ENCODE measurements around the gene TFAP2E. TPM values are rescaled to one million over a fixed set of nuclear protein-coding genes. Genes with fewer than 3 reads are reported as not detected.

The TFAP2E gene
- total and polyA plus RNA-seq, 4 donors = 0.07 to 0.21 (median 0.09) TPM

DNA sequence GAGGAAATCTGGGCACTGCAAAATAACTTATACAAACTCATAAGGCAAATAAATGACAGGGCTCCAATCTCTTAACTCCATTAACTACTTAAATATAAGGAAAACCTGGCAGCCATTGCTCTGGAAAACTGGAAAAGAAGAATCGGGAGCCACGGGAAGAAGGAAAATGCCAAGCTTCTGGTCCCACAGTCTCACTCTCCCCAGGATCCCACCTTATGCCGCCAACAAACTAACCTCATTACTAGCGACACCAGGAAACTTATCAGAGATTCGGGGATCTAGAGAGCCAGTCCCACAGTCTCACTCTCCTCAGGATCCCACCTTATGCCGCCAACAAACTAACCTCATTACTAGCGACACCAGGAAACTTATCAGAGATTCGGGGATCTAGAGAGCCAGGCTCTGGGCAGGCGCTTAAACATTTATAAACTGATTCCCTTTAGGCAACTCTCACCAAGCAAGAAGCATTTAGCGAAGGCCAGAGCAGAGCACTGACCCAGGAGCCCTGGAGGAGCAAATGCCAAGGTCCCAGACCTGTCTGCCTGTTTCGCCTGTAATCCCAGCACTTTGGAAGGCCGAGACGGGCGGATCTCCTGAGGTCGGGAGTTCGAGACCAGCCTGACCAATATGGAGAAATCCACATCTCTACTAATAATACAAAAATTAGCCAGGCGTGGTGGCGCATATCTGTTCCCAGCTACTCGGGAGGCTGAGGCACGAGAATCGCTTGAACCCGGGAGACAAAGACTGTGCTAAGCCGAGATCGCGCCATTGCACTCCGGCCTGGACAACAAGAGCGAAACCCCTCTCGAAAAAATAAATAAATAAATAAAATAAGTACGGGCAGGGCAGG is 67.5 kb downstream of the TFAP2E start (continued):
- TF ChIP-seq, protein P1, sequence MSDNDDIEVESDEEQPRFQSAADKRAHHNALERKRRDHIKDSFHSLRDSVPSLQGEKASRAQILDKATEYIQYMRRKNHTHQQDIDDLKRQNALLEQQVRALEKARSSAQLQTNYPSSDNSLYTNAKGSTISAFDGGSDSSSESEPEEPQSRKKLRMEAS (IDR thresholded peaks at IDR 0.05) = no peak
- no peak for TF ChIP-seq RXRA (IDR thresholded peaks at IDR 0.05)
- no peak for TF ChIP-seq TAF1 (conservative IDR thresholded peaks at IDR 0.05)
- TF ChIP-seq RAD21 (IDR thresholded peaks at IDR 0.05) = no peak
- TF ChIP-seq, protein P2, sequence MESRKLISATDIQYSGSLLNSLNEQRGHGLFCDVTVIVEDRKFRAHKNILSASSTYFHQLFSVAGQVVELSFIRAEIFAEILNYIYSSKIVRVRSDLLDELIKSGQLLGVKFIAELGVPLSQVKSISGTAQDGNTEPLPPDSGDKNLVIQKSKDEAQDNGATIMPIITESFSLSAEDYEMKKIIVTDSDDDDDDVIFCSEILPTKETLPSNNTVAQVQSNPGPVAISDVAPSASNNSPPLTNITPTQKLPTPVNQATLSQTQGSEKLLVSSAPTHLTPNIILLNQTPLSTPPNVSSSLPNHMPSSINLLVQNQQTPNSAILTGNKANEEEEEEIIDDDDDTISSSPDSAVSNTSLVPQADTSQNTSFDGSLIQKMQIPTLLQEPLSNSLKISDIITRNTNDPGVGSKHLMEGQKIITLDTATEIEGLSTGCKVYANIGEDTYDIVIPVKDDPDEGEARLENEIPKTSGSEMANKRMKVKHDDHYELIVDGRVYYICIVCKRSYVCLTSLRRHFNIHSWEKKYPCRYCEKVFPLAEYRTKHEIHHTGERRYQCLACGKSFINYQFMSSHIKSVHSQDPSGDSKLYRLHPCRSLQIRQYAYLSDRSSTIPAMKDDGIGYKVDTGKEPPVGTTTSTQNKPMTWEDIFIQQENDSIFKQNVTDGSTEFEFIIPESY (IDR thresholded peaks at IDR 0.05) = no peak
- TF ChIP-seq YY1 (IDR thresholded peaks at IDR 0.05) = no peak
- TF ChIP-seq, protein P3, sequence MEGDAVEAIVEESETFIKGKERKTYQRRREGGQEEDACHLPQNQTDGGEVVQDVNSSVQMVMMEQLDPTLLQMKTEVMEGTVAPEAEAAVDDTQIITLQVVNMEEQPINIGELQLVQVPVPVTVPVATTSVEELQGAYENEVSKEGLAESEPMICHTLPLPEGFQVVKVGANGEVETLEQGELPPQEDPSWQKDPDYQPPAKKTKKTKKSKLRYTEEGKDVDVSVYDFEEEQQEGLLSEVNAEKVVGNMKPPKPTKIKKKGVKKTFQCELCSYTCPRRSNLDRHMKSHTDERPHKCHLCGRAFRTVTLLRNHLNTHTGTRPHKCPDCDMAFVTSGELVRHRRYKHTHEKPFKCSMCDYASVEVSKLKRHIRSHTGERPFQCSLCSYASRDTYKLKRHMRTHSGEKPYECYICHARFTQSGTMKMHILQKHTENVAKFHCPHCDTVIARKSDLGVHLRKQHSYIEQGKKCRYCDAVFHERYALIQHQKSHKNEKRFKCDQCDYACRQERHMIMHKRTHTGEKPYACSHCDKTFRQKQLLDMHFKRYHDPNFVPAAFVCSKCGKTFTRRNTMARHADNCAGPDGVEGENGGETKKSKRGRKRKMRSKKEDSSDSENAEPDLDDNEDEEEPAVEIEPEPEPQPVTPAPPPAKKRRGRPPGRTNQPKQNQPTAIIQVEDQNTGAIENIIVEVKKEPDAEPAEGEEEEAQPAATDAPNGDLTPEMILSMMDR (IDR thresholded peaks at IDR 0.05; ENCODE audit: low read depth, low read length, missing input control) = no peak

DNA sequence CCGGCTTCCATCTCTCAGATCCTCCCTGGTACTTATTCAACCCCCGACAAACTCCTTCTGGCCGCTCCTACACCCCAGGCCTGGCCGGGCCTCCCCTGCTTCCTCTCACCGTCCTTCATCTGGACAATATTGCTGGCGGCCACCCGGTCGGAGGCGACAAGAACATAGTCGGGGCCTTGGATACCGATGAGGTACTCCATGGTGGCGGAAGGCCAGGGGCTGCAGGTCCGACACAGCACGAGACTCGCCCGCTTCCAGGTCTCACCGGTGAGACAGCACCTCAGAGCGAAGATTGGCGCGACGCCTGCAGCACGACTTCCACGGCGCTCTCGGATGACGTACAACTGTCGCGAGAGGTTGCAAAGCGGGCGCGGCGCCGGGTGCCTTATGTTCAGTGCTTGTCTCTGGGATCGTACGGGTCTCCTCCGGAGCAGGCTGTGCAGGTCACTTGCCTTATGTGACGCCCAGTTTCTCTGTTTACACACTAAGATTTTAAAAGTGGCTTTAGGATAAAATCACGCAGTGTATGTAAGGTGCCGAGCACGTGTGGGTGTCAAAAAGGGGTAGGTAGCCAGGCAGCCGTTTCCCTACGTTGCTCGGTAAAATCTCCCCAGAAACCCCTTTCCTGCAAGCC is 68.2 kb downstream of the TFAP2E start, which contains the start of gene PSMB2:
Gene PSMB2 (minus strand): TSS at position 294 of the 634 bp plus-strand sequence. CDS start 94 bp downstream, at position 200.
- Histone ChIP-seq H3K9me3 (ENCODE audit: control insufficient read depth in 4 of 4, low read length in 3 of 4) (no peaks in the 10 kb centered on the region), H3K9ac (ENCODE audit: low read depth in 1 of 2, low read length in 2 of 2) (peak within 1 kb of the TSS; percentile 87 to 96), H3K36me3 (ENCODE audit: control insufficient read depth in 4 of 4, insufficient read depth in 3 of 4, low read depth in 1 of 4, low read length in 3 of 4) (no peaks in the 10 kb centered on the region), H3K27me3 (ENCODE audit: control insufficient read depth in 4 of 4, insufficient read depth in 4 of 4, low read length in 3 of 4) (peaks cover 0 to 2% (median 0%) of the 10 kb centered on the region in 4 donors), H3K27ac (ENCODE audit: low read depth in 1 of 2, low read length in 2 of 2) (peak within 1 kb of the TSS; percentile 72 to 93), H3K4me3 (ENCODE audit: low read depth in 1 of 3, low read length in 3 of 3) (peak within 1 kb of the TSS; percentile 62 to 99 (median 90)), H3K4me1 (ENCODE audit: control insufficient read depth in 4 of 4, insufficient read depth in 4 of 4, low read length in 3 of 4) (peaks cover 2 to 37% (median 33%) of the 10 kb centered on the region in 4 donors)
- TF ChIP-seq FOXA1 (IDR thresholded peaks at IDR 0.05) = peak; percentile 39
- TF ChIP-seq, protein P4, sequence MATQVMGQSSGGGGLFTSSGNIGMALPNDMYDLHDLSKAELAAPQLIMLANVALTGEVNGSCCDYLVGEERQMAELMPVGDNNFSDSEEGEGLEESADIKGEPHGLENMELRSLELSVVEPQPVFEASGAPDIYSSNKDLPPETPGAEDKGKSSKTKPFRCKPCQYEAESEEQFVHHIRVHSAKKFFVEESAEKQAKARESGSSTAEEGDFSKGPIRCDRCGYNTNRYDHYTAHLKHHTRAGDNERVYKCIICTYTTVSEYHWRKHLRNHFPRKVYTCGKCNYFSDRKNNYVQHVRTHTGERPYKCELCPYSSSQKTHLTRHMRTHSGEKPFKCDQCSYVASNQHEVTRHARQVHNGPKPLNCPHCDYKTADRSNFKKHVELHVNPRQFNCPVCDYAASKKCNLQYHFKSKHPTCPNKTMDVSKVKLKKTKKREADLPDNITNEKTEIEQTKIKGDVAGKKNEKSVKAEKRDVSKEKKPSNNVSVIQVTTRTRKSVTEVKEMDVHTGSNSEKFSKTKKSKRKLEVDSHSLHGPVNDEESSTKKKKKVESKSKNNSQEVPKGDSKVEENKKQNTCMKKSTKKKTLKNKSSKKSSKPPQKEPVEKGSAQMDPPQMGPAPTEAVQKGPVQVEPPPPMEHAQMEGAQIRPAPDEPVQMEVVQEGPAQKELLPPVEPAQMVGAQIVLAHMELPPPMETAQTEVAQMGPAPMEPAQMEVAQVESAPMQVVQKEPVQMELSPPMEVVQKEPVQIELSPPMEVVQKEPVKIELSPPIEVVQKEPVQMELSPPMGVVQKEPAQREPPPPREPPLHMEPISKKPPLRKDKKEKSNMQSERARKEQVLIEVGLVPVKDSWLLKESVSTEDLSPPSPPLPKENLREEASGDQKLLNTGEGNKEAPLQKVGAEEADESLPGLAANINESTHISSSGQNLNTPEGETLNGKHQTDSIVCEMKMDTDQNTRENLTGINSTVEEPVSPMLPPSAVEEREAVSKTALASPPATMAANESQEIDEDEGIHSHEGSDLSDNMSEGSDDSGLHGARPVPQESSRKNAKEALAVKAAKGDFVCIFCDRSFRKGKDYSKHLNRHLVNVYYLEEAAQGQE (IDR thresholded peaks at IDR 0.05) = peak; percentile 77
- peak in 1 of 2 donors; percentile 32 for TF ChIP-seq HNF4A (conservative IDR thresholded peaks at IDR 0.05)
- peak in 1 of 2 donors; percentile 52 for TF ChIP-seq GABPA (IDR thresholded peaks at IDR 0.05 in 1 of 2, conservative IDR thresholded peaks at IDR 0.05 in 1 of 2)
- peak; percentile 33 for TF ChIP-seq SP1 (IDR thresholded peaks at IDR 0.05)
- TF ChIP-seq TAF1 (conservative IDR thresholded peaks at IDR 0.05) = peak; percentile 71
- peak; percentile 74 for TF ChIP-seq YY1 (IDR thresholded peaks at IDR 0.05)
- TF ChIP-seq, protein P3 (IDR thresholded peaks at IDR 0.05; ENCODE audit: low read depth, low read length, missing input control) = no peak
- TF ChIP-seq JUND (IDR thresholded peaks at IDR 0.05) = no peak
- TF ChIP-seq FOXA2 (IDR thresholded peaks at IDR 0.05) = peak; percentile 48
- TF ChIP-seq, protein P2 (IDR thresholded peaks at IDR 0.05) = peak; percentile 99
- TF ChIP-seq RXRA (IDR thresholded peaks at IDR 0.05) = peak; percentile 49 to 68
- TF ChIP-seq HNF4G (IDR thresholded peaks at IDR 0.05) = no peak
- no peak for TF ChIP-seq EGR1 (IDR thresholded peaks at IDR 0.05; ENCODE audit: low read depth in 2 of 2)
- TF ChIP-seq, protein P5, sequence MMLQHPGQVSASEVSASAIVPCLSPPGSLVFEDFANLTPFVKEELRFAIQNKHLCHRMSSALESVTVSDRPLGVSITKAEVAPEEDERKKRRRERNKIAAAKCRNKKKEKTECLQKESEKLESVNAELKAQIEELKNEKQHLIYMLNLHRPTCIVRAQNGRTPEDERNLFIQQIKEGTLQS (IDR thresholded peaks at IDR 0.05) = no peak
- TF ChIP-seq, protein P1 (IDR thresholded peaks at IDR 0.05) = peak; percentile 85
- peak; percentile 34 for TF ChIP-seq NR2F2 (IDR thresholded peaks at IDR 0.05)
- TF ChIP-seq RAD21 (IDR thresholded peaks at IDR 0.05) = no peak
- under 1% methylated on average over 43 of the region's 43 CpGs for WGBS
- peak; percentile 98 for DNase-seq (ENCODE audit: low spot score)
